CD14-positive monocyte (primary cell): ENCODE results near the gene REN. TPM values are rescaled to one million over a fixed set of nuclear protein-coding genes. Genes with fewer than 3 reads are reported as not detected.

ENCODE experiments used
- DNase-seq, 3 donors: peaks; one replicate each; pipeline ENCODE4 v3.0.0-alpha.2; 2011 to 2022
- H2AFZ ChIP-seq: 2 replicates; pipeline ENCODE4 v1.6.0; 2012; ENCODE audit warnings: mild to moderate bottlenecking, low read depth, low read length, inconsistent platforms; ENCODE audit not compliant: insufficient read depth, poor library complexity, severe bottlenecking
- H3K27ac ChIP-seq, 2 donors: 1 replicate in 1 of 2; 2 replicates in 1 of 2; pipeline ENCODE4 v1.5.1; 2012 to 2013; ENCODE audit warnings: low read length in 2 of 2, control low read depth in 1 of 2, inconsistent platforms in 1 of 2, low read depth in 1 of 2, mild to moderate bottlenecking in 1 of 2
- H3K27me3 ChIP-seq, 2 donors: one replicate each; pipeline versions ENCODE4 v1.6.0 to v1.6.1; 2011 to 2013; ENCODE audit warnings: low read length in 2 of 2; ENCODE audit not compliant: control insufficient read depth in 2 of 2, insufficient read depth in 2 of 2
- H3K36me3 ChIP-seq, 2 donors: replicated peaks in 1 of 2; 1 replicate in 1 of 2; 2 replicates in 1 of 2; pipeline versions ENCODE4 v1.5.1 to v1.6.1; 2012 to 2013; ENCODE audit warnings: low read length in 2 of 2, control low read depth in 1 of 2, inconsistent platforms in 1 of 2, mild to moderate bottlenecking in 1 of 2; ENCODE audit not compliant: insufficient read depth in 2 of 2, control insufficient read depth in 1 of 2
- H3K4me1 ChIP-seq, 2 donors: 1 replicate in 1 of 2; 2 replicates in 1 of 2; pipeline versions ENCODE4 v1.5.1 to v1.6.1; 2012 to 2013; ENCODE audit warnings: low read length in 2 of 2, control low read depth in 1 of 2, inconsistent platforms in 1 of 2, mild to moderate bottlenecking in 1 of 2, moderate library complexity in 1 of 2; ENCODE audit not compliant: insufficient read depth in 2 of 2, control insufficient read depth in 1 of 2
- H3K4me2 ChIP-seq: replicated peaks from 2 replicates; pipeline ENCODE3; 2012; ENCODE audit warnings: low read length, moderate library complexity, mild to moderate bottlenecking; ENCODE audit not compliant: poor library complexity, severe bottlenecking; ENCODE audit errors: extremely low read depth
- H3K4me3 ChIP-seq, 3 experiments: fragments of 200-600 bp in 1 of 3; sonication (generic) in 1 of 3; replicated peaks in 1 of 3; 1 replicate in 2 of 3; 2 replicates in 1 of 3; pipeline ENCODE4 v1.5.1; 2011 to 2013; ENCODE audit warnings: low read length in 3 of 3, mild to moderate bottlenecking in 3 of 3, control low read depth in 2 of 3, low read depth in 2 of 3, inconsistent platforms in 1 of 3, moderate library complexity in 1 of 3
- H3K79me2 ChIP-seq: 2 replicates; pipeline ENCODE4 v1.6.0; 2012; ENCODE audit warnings: mild to moderate bottlenecking, control low read depth, inconsistent platforms, low read length, moderate library complexity; ENCODE audit not compliant: insufficient read depth
- H3K9ac ChIP-seq: 2 replicates; pipeline ENCODE4 v1.6.0; 2017; ENCODE audit warnings: low read length, mild to moderate bottlenecking; ENCODE audit not compliant: insufficient read depth, poor library complexity, severe bottlenecking
- H3K9me3 ChIP-seq, 2 donors: replicated peaks in 1 of 2; 1 replicate in 1 of 2; 2 replicates in 1 of 2; pipeline versions ENCODE4 v1.5.1 to v1.6.1; 2012 to 2013; ENCODE audit warnings: low read length in 2 of 2, control low read depth in 1 of 2; ENCODE audit not compliant: control insufficient read depth in 1 of 2, insufficient read depth in 1 of 2
- H4K20me1 ChIP-seq: 2 replicates; pipeline ENCODE4 v1.6.0; 2012; ENCODE audit warnings: mild to moderate bottlenecking, low read length, control low read depth, moderate library complexity; ENCODE audit not compliant: insufficient read depth
- H3K27ac Mint-ChIP-seq, 7 donors: one replicate each; pipeline ENCODE4 v1.8.0; 2020; ENCODE audit warnings: mild to moderate bottlenecking in 7 of 7, mixed read lengths in 7 of 7, moderate library complexity in 6 of 7, inconsistent platforms in 2 of 7
- H3K27me3 Mint-ChIP-seq, 3 donors: one replicate each; pipeline ENCODE4 v1.8.0; 2021 to 2022; ENCODE audit warnings: low read depth in 3 of 3, mild to moderate bottlenecking in 3 of 3, mixed read lengths in 3 of 3, moderate library complexity in 3 of 3, inconsistent platforms in 1 of 3
- H3K36me3 Mint-ChIP-seq, 2 donors: one replicate each; pipeline ENCODE4 v1.8.0; 2020; ENCODE audit warnings: mixed read lengths in 2 of 2, inconsistent platforms in 1 of 2, mild to moderate bottlenecking in 1 of 2
- H3K4me1 Mint-ChIP-seq: one replicate; pipeline ENCODE4 v1.8.0; 2020; ENCODE audit warnings: mild to moderate bottlenecking, mixed read lengths
- H3K4me3 Mint-ChIP-seq, 2 donors: one replicate each; pipeline ENCODE4 v1.8.0; 2020; ENCODE audit warnings: mild to moderate bottlenecking in 2 of 2, mixed read lengths in 2 of 2, moderate library complexity in 1 of 2
- H3K9me3 Mint-ChIP-seq, 7 donors: one replicate each; pipeline ENCODE4 v1.8.0; 2020 to 2022; ENCODE audit warnings: mixed read lengths in 7 of 7, mild to moderate bottlenecking in 6 of 7, moderate library complexity in 6 of 7, inconsistent platforms in 2 of 7
- CTCF ChIP-seq: fragments of 200-600 bp; IDR thresholded peaks from one replicate; pipeline ENCODE4 v1.8.0; 2022; ENCODE audit warnings: antibody characterized with exemption, mild to moderate bottlenecking
- WGBS: methylation state at CpG from one replicate; pipeline ENCODE4 v1.1.5; 2013; ENCODE audit warnings: missing lambda C conversion rate; ENCODE audit not compliant: insufficient coverage; 5-methylcytosine and 5-hydroxymethylcytosine counted together
- intact Hi-C, 2 donors: fragments of 100-400 bp; cut with micrococcal nuclease; formaldehyde crosslinking; loops; one replicate each; pipeline versions ENCODE4 v1.15.0 to v1.15.1; 2023
- polyA plus RNA-seq, 3 donors: library from polyadenylated mRNA; depleted of rRNA in 1 of 3; unstranded in 2 of 3; stranded (reverse) in 1 of 3; fragments of 300-500 nt in 2 of 3; fragments of >200 nt in 1 of 3; fragmentation: Illumina TruSeq in 2 of 3; gene quantifications; 1 replicate in 2 of 3; 2 replicates in 1 of 3; pipeline ENCODE4 v1.2.3, GENCODE V29; 2012 to 2021

The REN gene
- polyA plus RNA-seq, 3 donors: not detected

GRCh38 chr1:204201348-204202040 is 35.4 kb upstream of the REN start:
- Mint-ChIP-seq H3K27me3 (peaks cover 12 to 24% (median 21%) of the 10 kb centered on the region in 3 donors), H3K27ac (no peak overlapping the region), H3K4me3 (no peak overlapping the region), H3K36me3 (no peaks in the 10 kb centered on the region), H3K9me3 (no peaks in the 10 kb centered on the region), H3K4me1 (no peaks in the 10 kb centered on the region)
- DNase-seq: no peak
- WGBS: 94% methylated on average over 2 of the region's 12 CpGs
- intact Hi-C loops: no loop called here
- no peak overlapping the region for H3K4me3 ChIP-seq
- no peak overlapping the region for H3K4me2 ChIP-seq
- H3K4me1 ChIP-seq: no peaks in the 10 kb centered on the region
- H3K9ac ChIP-seq: no peak overlapping the region
- no peak for TF ChIP-seq CTCF
- no peaks in the 10 kb centered on the region for H3K27me3 ChIP-seq
- H4K20me1 ChIP-seq: no peaks in the 10 kb centered on the region
- H3K9me3 ChIP-seq: no peaks in the 10 kb centered on the region
- H3K27ac ChIP-seq: no peak overlapping the region
- no peak overlapping the region for H2AFZ ChIP-seq
- H3K79me2 ChIP-seq: no peaks in the 10 kb centered on the region
- no peaks in the 10 kb centered on the region for H3K36me3 ChIP-seq

GRCh38 chr1:204199579-204199978 is 33.4 kb upstream of the REN start:
- H3K27me3 ChIP-seq: peaks cover 0 to 2% of the 10 kb centered on the region in 2 donors
- no peak overlapping the region for H3K4me3 ChIP-seq
- Mint-ChIP-seq H3K27ac (no peak overlapping the region), H3K27me3 (peaks cover 14 to 22% (median 18%) of the 10 kb centered on the region in 3 donors), H3K4me3 (no peak overlapping the region), H3K9me3 (peaks cover 0 to 2% (median 0%) of the 10 kb centered on the region in 7 donors), H3K36me3 (no peaks in the 10 kb centered on the region), H3K4me1 (no peaks in the 10 kb centered on the region)
- no peak overlapping the region for H2AFZ ChIP-seq
- H3K27ac ChIP-seq: no peak overlapping the region
- no peaks in the 10 kb centered on the region for H3K4me1 ChIP-seq
- DNase-seq: no peak
- 97% methylated on average over 6 of the region's 9 CpGs for WGBS
- no peaks in the 10 kb centered on the region for H4K20me1 ChIP-seq
- no peaks in the 10 kb centered on the region for H3K79me2 ChIP-seq
- no peaks in the 10 kb centered on the region for H3K36me3 ChIP-seq
- H3K9me3 ChIP-seq: no peaks in the 10 kb centered on the region
- no peak overlapping the region for H3K4me2 ChIP-seq
- H3K9ac ChIP-seq: no peak overlapping the region
- intact Hi-C loops: no loop called here
- TF ChIP-seq CTCF: no peak
